H1 (cell line): ENCODE measurements around the gene EMC10. TPM values are rescaled to one million over a fixed set of nuclear protein-coding genes. Genes with fewer than 3 reads are reported as not detected.

Experiments used
- POLR2AphosphoS5 ChIP-seq: IDR thresholded peaks from 2 replicates; pipeline ENCODE4 v1.6.1; 2011; ENCODE audit warnings: low read depth, low read length
- TCF12 ChIP-seq: IDR thresholded peaks from 2 replicates; pipeline ENCODE4 v1.6.1; 2011; ENCODE audit warnings: low read depth, mild to moderate bottlenecking, low read length
- polyA plus RNA-seq, 7 experiments: library from polyadenylated mRNA; depleted of rRNA in 3 of 7; stranded (reverse) in 5 of 7; unstranded in 2 of 7; fragments of >200 nt in 5 of 7; fragments of 200-250 nt in 2 of 7; gene quantifications; 1 replicate in 5 of 7; 2 replicates in 1 of 7; 4 replicates in 1 of 7; pipeline versions ENCODE4 v1.2.1 to v1.2.3, GENCODE V29; 2011 to 2013; ENCODE audit warnings: missing spikeins in 2 of 7, mixed read lengths in 2 of 7
- total RNA-seq: library from RNA; stranded (reverse); fragmentation: NEBNext Ultra II Directional; extraction: Animal tissue kit (Norgen Biotek cat#: 25700); gene quantifications from 2 replicates; pipeline ENCODE4 v1.2.1, GENCODE V29; 2021

The EMC10 gene
- total and polyA plus RNA-seq, 2 of the 8 experiments (the other 6 are each of a cell fraction or from before 2014, with no cell fraction given): 77.6 to 103 TPM

DNA sequence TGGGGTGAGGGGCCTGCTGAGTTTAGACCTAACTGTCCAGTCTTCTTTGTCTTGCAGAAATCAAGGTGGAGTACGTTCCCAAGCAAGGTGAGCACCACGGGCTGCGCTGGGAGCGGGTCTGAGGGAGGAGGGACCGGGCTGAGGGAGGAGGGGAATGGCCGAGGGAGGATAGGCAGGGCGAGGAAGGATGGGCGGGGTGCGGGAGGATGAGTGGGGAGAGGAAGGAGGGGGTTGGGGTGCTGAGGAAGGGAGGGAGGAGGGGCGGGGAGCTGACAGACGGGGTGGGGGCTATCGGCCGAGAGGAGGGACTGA, 25.1 kb upstream of the EMC10 start (continued):
- TF ChIP-seq POLR2AphosphoS5 (no peak), TCF12 (no peak)
